Esophagus muscularis mucosa (tissue), 3 donors: ENCODE measurements around the gene UCP3.

Source experiments
- CTCF ChIP-seq, 3 experiments: fragments of 200-600 bp in 2 of 3; fragments of 450-650 bp in 1 of 3; sonication (generic) in 2 of 3; IDR thresholded peaks; one replicate each; pipeline ENCODE4 v1.5.1; 2017 to 2019; ENCODE audit warnings: antibody characterized with exemption in 3 of 3, mild to moderate bottlenecking in 2 of 3, moderate library complexity in 1 of 3
- POLR2A ChIP-seq: fragments of 450-650 bp; IDR thresholded peaks from one replicate; pipeline ENCODE4 v1.6.1; 2017; ENCODE audit warnings: antibody characterized with exemption, moderate library complexity, mild to moderate bottlenecking, low read depth
- POLR2AphosphoS5 ChIP-seq, 2 donors: sonication (generic); formaldehyde crosslinking; IDR thresholded peaks; one replicate each; pipeline ENCODE4 v1.6.1; 2017; ENCODE audit warnings: antibody characterized with exemption in 2 of 2

- no peak for TF ChIP-seq POLR2AphosphoS5 (IDR thresholded peaks at IDR 0.05)
- TF ChIP-seq POLR2A: no peak
- TF ChIP-seq CTCF (IDR thresholded peaks at IDR 0.05): no peak
These were observed 57.8 kb downstream of the UCP3 start, which contains the start of gene DNAJB13 for GRCh38 chr11:73950869-73951710.
